Heart left ventricle (tissue), 16 donors: ENCODE results near the gene CDH2. TPM values are rescaled to one million over a fixed set of nuclear protein-coding genes. Genes with fewer than 3 reads are reported as not detected.

Source experiments
- ATAC-seq, 4 donors: fragments of 200-7000 bp; cut with Tn5 transposase; one replicate each; pipeline ENCODE4 v1.9.1; 2020 to 2022; ENCODE audit warnings: moderate library complexity in 4 of 4, mild to moderate bottlenecking in 3 of 4, moderate number of reproducible peaks in 1 of 4
- DNase-seq, 5 donors: peaks; one replicate each; pipeline ENCODE4 v3.0.0-alpha.2; 2020
- H3K27ac ChIP-seq, 12 donors: fragments of 200-600 bp; sonication (generic) in 4 of 12; one replicate each; pipeline versions ENCODE4 v1.5.0 to v1.8.0; 2016 to 2022; ENCODE audit warnings: mild to moderate bottlenecking in 2 of 12
- H3K27me3 ChIP-seq, 9 donors: fragments of 200-600 bp; sonication (generic) in 2 of 9; one replicate each; pipeline versions ENCODE4 v1.5.1 to v1.8.0; 2016 to 2022; ENCODE audit warnings: mild to moderate bottlenecking in 3 of 9
- H3K36me3 ChIP-seq, 9 donors: fragments of 200-600 bp; sonication (generic) in 2 of 9; one replicate each; pipeline versions ENCODE4 v1.5.0 to v1.8.0; 2018 to 2022; ENCODE audit warnings: mild to moderate bottlenecking in 2 of 9
- H3K4me1 ChIP-seq, 12 donors: fragments of 200-600 bp; sonication (generic) in 4 of 12; one replicate each; pipeline versions ENCODE4 v1.5.0 to v1.8.0; 2016 to 2022; ENCODE audit warnings: mild to moderate bottlenecking in 3 of 12
- H3K4me3 ChIP-seq, 12 donors: fragments of 200-600 bp; sonication (generic) in 4 of 12; one replicate each; pipeline versions ENCODE4 v1.5.0 to v1.8.0; 2017 to 2022; ENCODE audit warnings: mild to moderate bottlenecking in 9 of 12, moderate library complexity in 4 of 12
- H3K9me3 ChIP-seq, 12 donors: fragments of 200-600 bp; sonication (generic) in 4 of 12; one replicate each; pipeline versions ENCODE4 v1.5.0 to v1.8.0; 2016 to 2022; ENCODE audit warnings: mild to moderate bottlenecking in 1 of 12
- CTCF ChIP-seq, 12 donors: fragments of 200-600 bp; sonication (generic) in 4 of 12; IDR thresholded peaks; one replicate each; pipeline versions ENCODE4 v1.5.0 to v1.8.0; 2018 to 2022; ENCODE audit warnings: antibody characterized with exemption in 12 of 12, mild to moderate bottlenecking in 5 of 12
- POLR2A ChIP-seq, 2 donors: fragments of 450-650 bp; IDR thresholded peaks; one replicate each; pipeline ENCODE4 v1.6.1; 2017; ENCODE audit warnings: antibody characterized with exemption in 2 of 2, mild to moderate bottlenecking in 2 of 2, moderate library complexity in 2 of 2
- WGBS, 4 donors: extraction: QIAGEN DNeasy Blood & Tissue Kit in 2 of 4; methylation state at CpG; one replicate each; pipeline versions ENCODE4 v1.1.5 to v1.1.7; 2013 to 2018; 5-methylcytosine and 5-hydroxymethylcytosine counted together
- intact Hi-C, 10 donors: fragments of 100-400 bp; cut with DNase I; formaldehyde crosslinking; loops; one replicate each; pipeline versions ENCODE4 v1.11.1 to v1.14.2; 2022
- polyA plus RNA-seq, 2 donors: library from polyadenylated mRNA; stranded (reverse); fragments of 200-250 nt; gene quantifications; one replicate each; pipeline ENCODE4 v1.2.3, GENCODE V29; 2013
- total RNA-seq, 9 donors: library from RNA; depleted of rRNA in 2 of 9; stranded (reverse); fragments of >200 nt in 2 of 9; fragmentation: NEBNext Ultra II Directional in 3 of 9; extraction: Animal tissue kit (Norgen Biotek cat#: 25700) in 3 of 9; gene quantifications; one replicate each; pipeline versions ENCODE4 v1.1.0 to v1.2.4, GENCODE V29; 2016 to 2023
- donor health status: ischemic (EF 13 %, LVEDD 7.1; RV severe dilation, severe dysfunction).
- donor health status: healthy with polysubstance abuse.
- donor health status: DM: no; HTN: yes; CAD: no.
- donor health status: DM: no; HTN: no; CAD: no.
- donor health status: ischemic (EF 25% LVEDD 6.9; RV normal size, moderate dysfunction).
- donor health status: ischemic (EF 25% LVEDD 5.7; RV mildly dilated, moderate dysfunction).
- donor health status: healthy.
- donor health status: DM: yes; HTN: yes; CAD: no.
- donor health status: ischemic (EF 35%, LVEDD 5.7; RV mildly dilated, moderate dysfunction).
- donor health status: nonischemic (EF 11% LVEDD 7.7; RV severe dilation, severe dysfunction).
- donor health status: DM: yes; HTN: yes; CAD: no.
- donor health status: PGD.
- donor health status: ischemic (EF 29% LVEDD 5.4; RV normal size, mild dysfunction).
- donor health status: nonischemic (EF 23%, LVEDD 6.1; RV moderate dilation, normal function).

CDH2 gene
- total and polyA plus RNA-seq, 11 donors = 62.5 to 594 (median 386) TPM

GRCh38 chr18:28109781-28110560, 67.0 kb downstream of the CDH2 start:
- no peak for TF ChIP-seq CTCF (IDR thresholded peaks at IDR 0.05)
- no peaks in the 10 kb centered on the region for H3K27me3 ChIP-seq
- peaks cover 0 to 54% (median 17%) of the 10 kb centered on the region in 12 donors for H3K4me1 ChIP-seq
- 50 to 56% (median 53%) methylated on average over 5 of the region's 5 CpGs for WGBS, 4 donors
- H3K27ac ChIP-seq = peak overlapping the region; percentile 18 to 97 (median 84)
- no peak overlapping the region for H3K4me3 ChIP-seq
- no peaks in the 10 kb centered on the region for H3K36me3 ChIP-seq
- no peaks in the 10 kb centered on the region for H3K9me3 ChIP-seq
- ATAC-seq (no peak), DNase-seq (no peak)
- intact Hi-C loops = loop anchor here in 6 of 10 donors (5.0 to 10.0 kb wide), 6 partner anchors 55 to 325 kb away; partner anchors contain the start of gene CDH2 (in 2 of the 6)

GRCh38 chr18:28108814-28109213, 68.1 kb downstream of the CDH2 start:
- Histone ChIP-seq H3K36me3 (no peaks in the 10 kb centered on the region), H3K27me3 (no peaks in the 10 kb centered on the region), H3K4me3 (no peak overlapping the region), H3K9me3 (no peaks in the 10 kb centered on the region), H3K27ac (peak overlapping the region in 10 of 12 donors; percentile 53 to 97 (median 86)), H3K4me1 (peaks cover 0 to 44% (median 13%) of the 10 kb centered on the region in 12 donors)
- WGBS, 4 donors = 40 to 53% (median 51%) methylated on average over 3 of the region's 3 CpGs
- TF ChIP-seq POLR2A (IDR thresholded peaks at IDR 0.05) (no peak), CTCF (IDR thresholded peaks at IDR 0.05) (peak in 4 of 12 donors; percentile 6 to 24 (median 20))
- intact Hi-C loops = loop anchor here in 2 of 10 donors (5.0 to 10.0 kb wide), 3 partner anchors 97 to 324 kb away; no protein-coding TSS in a partner anchor
- DNase-seq (no peak), ATAC-seq (peak in 2 of 4 donors; percentile 20 to 30)

- intact Hi-C loops = loop anchor here in 2 of 10 donors (5.0 to 10.0 kb wide), 3 partner anchors 96 to 323 kb away; no protein-coding TSS in a partner anchor
- peak overlapping the region in 9 of 12 donors; percentile 0 to 97 (median 86) for H3K27ac ChIP-seq
- ATAC-seq (no peak), DNase-seq (no peak)
- no peaks in the 10 kb centered on the region for H3K9me3 ChIP-seq
- no peak overlapping the region for H3K4me3 ChIP-seq
- no peaks in the 10 kb centered on the region for H3K27me3 ChIP-seq
- H3K4me1 ChIP-seq = peaks cover 0 to 38% (median 13%) of the 10 kb centered on the region in 12 donors
- 88 to 95% (median 92%) methylated on average over 1 of the region's 1 CpG for WGBS, 4 donors
- no peak for TF ChIP-seq POLR2A (IDR thresholded peaks at IDR 0.05)
- TF ChIP-seq CTCF (IDR thresholded peaks at IDR 0.05) = no peak
- H3K36me3 ChIP-seq = no peaks in the 10 kb centered on the region
Observed at GRCh38 chr18:28108254-28108653, 68.7 kb downstream of the CDH2 start.

GRCh38 chr18:28099237-28099636, 77.7 kb downstream of the CDH2 start:
- no peak for TF ChIP-seq CTCF (IDR thresholded peaks at IDR 0.05)
- TF ChIP-seq POLR2A (IDR thresholded peaks at IDR 0.05) = no peak
- no peak overlapping the region for H3K4me3 ChIP-seq
- DNase-seq = no peak
- H3K9me3 ChIP-seq = peaks cover 0 to 15% (median 0%) of the 10 kb centered on the region in 12 donors
- H3K27ac ChIP-seq = peak overlapping the region in 2 of 12 donors; percentile 11 to 28
- intact Hi-C loops = loop anchor here in 1 of 10 donors (10.0 kb wide), 1 partner anchor 54 kb away; no protein-coding TSS in a partner anchor
- H3K36me3 ChIP-seq = no peaks in the 10 kb centered on the region
- H3K4me1 ChIP-seq = peaks cover 0 to 23% (median 5%) of the 10 kb centered on the region in 12 donors
- peak in 1 of 4 donors; percentile 51 for ATAC-seq
- no peaks in the 10 kb centered on the region for H3K27me3 ChIP-seq
